ENCODE data around the gene BCL11A. TPM values are rescaled to one million over a fixed set of nuclear protein-coding genes. Genes with fewer than 3 reads are reported as not detected.

BCL11A gene
- total RNA-seq, 1 donor from 2014 or later = 31.4 TPM

DNA sequence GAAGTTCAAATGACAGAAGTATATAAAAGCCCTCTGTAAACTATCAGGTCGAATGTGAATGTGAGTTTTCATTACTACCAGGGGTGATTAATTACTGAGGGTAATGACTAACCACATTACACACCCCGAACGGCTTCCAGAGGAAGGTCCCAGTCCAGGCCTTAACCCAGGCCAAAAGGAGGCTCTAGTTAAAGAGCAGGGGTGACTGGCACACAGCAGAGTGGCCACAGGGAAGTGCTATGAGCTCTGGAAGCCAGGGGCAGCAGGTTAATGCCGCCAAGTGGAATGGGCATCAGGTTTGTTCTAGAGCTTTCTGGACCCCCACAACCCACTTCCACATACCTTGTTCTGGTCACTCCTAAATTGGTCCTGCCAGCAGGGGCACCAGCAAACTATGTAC, 87.7 kb downstream of the BCL11A start:
- no peak for DNase-seq (ENCODE audit: low spot score)

DNA sequence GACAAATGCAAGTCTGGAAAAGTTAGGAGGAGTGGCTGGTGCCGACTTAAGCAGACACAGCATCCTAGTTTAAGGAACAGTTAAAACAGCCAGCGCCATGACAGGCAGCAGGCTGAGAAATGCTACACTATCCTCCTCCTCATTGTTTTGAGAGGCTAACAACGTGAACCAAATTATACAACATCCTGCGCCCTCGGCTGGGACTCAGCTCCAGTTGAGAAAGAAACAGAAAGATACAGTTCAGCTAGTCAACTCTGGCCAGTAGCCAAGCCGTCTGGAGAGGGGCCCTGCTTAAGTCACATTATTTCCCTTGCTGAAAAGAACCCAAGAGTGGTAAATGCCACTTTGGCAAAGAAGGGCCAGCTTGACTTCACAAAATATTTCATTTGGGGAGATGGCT, 90.2 kb downstream of the BCL11A start:
- DNase-seq (ENCODE audit: low spot score) = no peak

DNA sequence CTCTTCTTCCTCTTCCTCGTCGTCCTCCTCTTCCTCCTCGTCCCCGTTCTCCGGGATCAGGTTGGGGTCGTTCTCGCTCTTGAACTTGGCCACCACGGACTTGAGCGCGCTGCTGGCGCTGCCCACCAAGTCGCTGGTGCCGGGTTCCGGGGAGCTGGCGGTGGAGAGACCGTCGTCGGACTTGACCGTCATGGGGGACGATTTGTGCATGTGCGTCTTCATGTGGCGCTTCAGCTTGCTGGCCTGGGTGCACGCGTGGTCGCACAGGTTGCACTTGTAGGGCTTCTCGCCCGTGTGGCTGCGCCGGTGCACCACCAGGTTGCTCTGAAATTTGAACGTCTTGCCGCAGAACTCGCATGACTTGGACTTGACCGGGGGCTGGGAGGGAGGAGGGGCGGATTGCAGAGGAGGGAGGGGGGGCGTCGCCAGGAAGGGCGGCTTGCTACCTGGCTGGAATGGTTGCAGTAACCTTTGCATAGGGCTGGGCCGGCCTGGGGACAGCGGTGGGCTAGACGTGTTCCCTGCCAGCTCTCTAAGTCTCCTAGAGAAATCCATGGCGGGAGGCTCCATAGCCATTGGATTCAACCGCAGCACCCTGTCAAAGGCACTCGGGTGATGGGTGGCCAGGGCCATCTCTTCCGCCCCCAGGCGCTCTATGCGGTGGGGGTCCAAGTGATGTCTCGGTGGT, 91.9 kb downstream of the BCL11A start:
- no peak for DNase-seq (ENCODE audit: low spot score)

DNA sequence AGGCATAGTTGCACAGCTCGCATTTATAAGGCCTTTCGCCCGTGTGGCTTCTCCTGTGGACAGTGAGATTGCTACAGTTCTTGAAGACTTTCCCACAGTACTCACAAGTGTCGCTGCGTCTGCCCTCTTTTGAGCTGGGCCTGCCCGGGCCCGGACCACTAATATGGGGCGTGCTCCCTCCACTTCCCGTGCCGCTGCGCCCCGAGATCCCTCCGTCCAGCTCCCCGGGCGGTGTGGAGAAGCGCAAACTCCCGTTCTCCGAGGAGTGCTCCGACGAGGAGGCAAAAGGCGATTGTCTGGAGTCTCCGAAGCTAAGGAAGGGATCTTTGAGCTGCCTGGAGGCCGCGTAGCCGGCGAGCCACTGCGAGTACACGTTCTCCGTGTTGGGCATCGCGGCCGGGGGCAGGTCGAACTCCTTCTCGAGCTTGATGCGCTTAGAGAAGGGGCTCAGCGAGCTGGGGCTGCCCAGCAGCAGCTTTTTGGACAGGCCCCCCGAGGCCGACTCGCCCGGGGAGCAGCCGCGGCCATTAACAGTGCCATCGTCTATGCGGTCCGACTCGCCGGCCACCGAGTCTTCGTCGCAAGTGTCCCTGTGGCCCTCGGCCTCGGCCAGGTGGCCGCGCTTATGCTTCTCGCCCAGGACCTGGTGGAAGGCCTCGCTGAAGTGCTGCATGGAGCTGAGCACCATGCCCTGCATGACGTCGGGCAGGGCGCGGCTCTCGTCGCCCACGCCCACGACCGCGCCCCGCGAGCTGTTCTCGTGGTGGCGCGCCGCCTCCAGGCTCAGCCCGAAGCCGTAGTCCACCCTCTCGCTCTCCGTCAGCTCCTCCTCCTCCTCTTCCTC, 92.7 kb downstream of the BCL11A start:
- peak; percentile 25 for DNase-seq (ENCODE audit: low spot score)

DNA sequence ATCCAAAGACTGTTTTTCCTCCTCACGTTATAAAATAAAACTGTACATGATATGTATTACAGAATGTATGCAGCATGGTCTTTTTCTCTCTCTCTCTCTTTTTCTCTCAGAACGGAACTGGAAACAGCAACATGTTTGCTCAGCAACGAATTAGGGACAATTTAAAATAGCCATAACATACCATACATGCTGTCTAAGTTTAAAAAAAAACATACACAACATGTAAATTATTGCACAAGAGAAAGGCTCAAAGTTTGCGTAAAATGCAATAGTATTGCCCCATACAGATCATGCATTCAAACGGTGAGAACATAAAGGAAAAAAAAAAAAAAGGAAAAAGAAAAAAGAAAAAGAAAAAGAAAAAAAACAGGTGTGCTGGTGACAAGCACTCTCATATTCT, 93.6 kb downstream of the BCL11A start:
- no peak for DNase-seq (ENCODE audit: low spot score)

DNA sequence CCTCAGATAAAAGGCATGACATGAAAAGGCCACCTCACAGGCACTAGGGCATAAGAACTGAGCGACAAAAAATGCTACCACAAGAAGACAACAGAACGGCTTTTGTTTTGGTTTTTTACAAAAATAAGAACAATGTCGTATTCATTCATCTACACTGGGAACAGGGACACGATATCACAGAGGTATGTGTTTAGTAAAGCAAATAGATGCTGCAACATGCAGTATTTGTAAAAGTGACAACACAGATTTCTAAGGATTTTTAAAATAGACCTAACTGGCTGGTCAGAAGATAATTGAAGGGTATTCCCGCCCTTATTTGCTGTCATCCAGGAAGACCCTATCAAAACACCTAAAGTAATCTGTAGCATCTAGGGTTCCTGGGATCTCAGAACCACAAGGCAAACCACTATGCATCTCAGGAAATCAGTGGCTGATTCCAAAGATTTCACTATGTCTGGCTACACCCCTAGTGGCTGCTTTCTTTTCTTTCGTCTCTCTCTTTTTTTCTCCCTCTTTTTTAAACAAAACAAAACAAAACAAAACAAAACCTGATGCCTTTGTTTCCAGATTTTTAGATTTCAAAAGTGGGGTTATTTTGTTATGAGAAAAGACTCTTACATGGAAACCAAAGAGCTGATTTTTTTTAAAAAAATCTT, 97.2 kb downstream of the BCL11A start:
- no peak for DNase-seq (ENCODE audit: low spot score)

DNA sequence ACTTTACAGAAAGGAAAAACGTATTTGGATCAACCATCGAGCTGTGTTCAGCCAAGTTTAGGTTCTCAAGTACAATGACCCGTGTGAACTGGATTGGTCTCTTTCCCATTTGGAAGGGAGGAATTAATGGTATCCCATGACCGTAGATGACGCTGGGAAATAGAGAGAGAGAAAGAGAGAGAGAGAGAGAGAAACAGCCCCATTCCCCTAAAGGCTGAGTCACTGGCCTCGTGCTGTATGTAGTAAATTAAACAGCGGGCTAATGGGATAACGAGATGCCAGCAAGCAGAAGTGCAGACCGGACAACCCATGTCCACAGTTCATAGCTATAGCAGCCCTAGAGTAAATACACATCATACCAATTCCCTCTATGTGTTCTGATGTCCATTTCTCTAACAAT, 99.6 kb downstream of the BCL11A start:
- DNase-seq (ENCODE audit: low spot score) = no peak

DNA sequence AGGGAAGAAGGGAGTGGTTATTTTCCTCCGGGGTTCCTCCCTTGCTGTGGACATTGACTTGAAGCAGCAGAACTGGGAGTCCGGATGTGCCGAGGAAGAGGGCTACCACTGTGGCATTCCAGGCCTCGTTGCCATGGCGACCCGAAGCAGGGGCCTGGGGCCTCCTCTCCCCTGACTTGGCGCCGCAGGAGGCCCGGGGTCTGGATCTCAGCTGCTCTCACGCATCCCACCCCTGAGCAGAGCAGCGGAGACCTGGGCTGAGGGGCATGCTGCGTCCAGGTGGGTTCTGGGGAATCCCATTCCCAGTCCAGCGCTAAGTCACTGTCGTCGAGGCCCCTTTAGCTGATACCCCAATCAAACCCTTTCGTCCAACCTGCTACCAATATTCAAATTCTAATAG, 100.2 kb downstream of the BCL11A start:
- peak; percentile 33 for DNase-seq (ENCODE audit: low spot score)

DNA sequence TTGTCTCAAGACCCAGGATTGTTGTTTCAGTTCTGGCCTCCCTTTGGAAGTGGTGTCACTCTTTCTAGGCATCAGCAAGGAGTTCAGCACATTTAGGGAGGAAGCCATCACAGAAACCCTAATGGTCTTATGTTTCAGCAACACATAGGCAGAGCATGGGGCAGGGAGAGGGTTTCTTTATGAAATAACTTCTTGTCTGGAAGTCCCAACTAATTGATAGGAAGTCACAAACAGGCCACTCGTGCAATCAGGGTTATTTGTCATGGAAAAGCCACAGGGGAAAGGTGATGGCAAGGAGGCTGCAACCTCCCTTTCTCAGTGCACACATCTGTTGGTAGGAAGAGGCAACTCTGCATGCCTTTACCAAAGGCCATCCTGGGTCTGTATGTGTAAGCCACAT, 103.0 kb downstream of the BCL11A start:
- DNase-seq (ENCODE audit: low spot score) = no peak

DNA sequence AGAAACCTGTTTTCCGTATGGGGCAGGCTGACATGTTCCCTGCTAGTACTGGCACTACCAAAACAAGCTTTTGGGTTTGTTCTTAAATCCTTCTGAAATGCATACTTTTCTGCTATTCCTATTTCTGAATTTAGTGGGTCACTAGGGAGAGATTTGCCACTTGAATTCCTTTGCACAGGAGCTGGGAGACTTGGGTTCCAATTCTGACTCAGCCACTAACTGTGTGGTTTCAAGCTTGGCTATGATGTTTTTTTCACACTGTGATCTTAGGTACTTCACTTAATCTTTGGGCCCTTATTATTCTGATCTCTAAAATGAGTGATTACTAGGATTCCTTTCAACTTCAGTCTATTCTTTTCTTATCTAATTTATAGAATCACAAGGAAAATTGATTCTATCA, 105.5 kb downstream of the BCL11A start:
- no peak for DNase-seq (ENCODE audit: low spot score)

DNA sequence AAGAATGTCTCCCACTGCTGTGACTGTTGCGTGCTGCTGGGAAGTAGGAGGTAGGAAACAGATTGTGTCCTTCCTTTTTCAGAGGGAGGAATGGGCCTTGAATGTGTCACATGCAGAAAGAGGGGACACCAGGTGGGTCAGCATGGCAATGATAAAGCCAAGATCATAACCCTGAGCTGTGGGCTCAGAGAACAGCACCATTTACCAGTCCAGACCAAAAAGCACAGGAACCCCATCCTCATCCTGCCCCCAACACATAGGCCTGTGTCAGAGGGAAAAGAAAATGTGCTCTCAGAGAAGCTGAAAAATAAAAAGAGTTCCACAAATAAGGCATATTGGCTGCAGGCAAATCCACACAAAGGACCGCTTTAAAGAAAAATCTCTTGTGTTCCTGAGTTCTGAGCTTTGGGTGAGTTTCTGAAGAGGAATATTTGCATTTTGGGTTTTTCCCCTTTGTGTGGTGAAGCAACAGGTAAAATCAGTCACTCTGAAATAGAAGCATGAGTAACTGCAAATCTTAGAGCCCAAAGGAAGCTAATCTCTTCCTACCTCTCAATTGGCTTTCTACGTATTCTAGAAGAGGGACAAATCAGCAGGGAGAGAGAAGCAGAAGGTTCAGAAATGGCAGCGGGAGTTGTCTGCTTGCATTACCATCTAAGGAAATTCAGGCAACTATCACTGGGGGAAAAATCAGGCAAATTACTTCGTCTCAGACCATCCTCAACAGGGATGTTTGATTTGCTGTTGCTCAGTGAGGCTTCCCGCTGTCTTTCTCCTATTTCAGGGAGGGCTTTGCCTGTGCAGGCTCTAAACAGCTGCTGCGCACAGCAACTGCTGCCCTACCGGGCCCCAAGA, 106.8 kb downstream of the BCL11A start:
- DNase-seq (ENCODE audit: low spot score) = peak; percentile 7

DNA sequence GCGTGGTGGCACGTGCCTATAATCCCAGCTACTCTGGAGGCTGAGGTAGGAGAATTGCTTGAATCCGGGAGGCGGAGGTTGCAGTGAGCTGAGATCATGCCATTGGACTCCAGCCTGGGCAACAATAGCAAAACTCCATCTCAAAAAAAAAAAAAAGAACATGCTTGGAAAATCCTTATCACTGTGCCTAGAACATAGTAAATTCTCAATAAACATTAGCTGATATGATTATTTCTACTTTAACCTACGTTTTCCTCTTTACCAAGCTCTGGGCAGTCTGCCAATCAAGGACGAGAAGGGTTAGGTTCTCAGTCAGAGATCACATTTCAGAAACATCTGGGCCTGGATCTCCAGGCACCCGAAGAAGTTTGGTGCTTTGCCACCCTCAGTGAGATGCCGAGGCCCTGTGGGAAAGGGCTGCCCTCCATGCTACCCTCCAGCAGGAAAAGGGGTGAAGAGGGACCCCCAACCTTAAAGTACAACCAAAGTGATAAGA, 107.7 kb downstream of the BCL11A start:
- no peak for DNase-seq (ENCODE audit: low spot score)

DNA sequence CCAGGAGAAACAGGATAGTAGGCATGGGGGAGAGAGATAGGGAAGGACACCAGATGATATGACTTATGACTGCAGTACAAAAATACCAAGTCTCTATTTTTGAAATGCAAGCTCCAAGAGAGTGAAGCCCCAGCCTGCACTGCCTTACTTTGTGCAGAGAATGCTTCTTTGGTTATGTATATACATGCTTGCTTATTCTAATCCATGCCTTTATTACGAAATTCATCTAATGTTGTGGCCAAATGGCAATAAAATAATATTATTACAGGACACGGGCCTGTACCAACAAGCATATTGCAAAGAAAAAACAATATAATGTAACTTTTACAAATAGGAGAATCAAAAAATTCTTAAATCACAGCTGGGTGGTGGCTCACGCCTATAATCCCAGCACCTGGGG, 110.8 kb downstream of the BCL11A start:
- DNase-seq (ENCODE audit: low spot score) = no peak

DNA sequence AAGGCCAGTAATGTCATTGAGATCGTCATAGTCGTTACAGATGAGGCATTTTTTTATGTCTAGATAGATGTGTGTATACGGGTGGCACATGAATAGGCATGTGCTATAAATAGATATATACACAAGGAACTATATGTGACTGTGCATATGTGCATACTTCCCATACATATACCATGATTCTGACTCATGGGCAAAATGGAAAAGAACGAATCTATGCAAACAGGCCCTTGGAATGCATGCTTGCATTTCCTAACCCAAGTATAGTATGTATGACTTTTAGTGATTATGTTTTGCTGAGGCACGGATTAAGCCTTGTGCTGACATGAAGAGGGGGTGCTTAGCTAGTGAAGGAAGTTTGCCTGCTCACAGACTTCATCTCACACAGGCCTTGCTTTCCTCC, 111.7 kb downstream of the BCL11A start:
- no peak for DNase-seq (ENCODE audit: low spot score)

DNA sequence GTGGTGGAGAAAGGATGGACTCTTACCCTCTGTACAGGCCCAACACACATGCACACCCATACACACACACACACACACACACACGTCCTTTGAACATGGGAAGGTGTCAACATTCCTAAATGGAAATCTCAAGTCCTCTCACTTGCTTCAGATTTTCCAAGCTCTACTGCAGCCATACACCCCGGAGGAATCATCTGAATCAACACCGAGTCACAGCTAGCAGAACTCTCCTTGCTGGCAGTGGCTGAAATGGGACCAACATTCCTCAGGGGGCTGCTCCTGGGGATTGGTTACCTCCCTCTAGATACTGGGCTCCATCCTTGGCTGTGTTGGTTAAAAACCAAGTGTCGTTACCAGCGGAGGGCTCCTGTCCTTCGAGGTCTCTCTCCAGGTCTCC, 112.7 kb downstream of the BCL11A start:
- no peak for DNase-seq (ENCODE audit: low spot score)

DNA sequence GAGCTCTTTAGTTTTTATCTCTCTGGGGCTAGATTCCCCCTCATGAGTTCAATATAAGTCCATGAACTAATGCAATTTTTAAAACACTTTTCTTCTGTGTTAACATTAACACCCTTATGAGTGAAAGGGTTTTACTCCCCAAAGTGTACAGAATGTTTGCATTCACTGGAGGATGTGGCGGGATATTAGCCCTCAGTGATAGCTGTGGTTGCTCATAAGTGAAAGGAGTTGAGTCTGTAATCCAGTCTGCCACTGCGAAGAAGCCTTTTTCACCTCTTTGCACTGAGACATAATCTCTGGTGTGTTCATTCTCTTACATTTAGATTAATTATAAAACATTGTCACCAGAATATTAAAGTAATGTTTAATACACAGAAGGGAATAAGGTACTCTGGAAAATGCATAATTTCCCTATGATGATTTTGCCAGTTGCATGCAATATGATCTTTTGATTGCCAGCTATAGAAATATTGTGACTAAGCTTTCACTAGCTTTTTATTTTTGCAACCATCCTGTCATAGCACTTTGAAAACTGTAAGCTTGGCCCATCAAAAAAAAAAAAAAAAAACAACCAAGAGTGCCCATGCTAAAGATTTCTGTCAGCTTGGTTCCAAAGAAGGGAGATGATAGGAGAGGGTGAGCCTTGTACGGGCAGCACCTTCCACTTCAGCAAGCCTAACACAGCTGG, 113.2 kb downstream of the BCL11A start:
- DNase-seq (ENCODE audit: low spot score) = no peak

DNA sequence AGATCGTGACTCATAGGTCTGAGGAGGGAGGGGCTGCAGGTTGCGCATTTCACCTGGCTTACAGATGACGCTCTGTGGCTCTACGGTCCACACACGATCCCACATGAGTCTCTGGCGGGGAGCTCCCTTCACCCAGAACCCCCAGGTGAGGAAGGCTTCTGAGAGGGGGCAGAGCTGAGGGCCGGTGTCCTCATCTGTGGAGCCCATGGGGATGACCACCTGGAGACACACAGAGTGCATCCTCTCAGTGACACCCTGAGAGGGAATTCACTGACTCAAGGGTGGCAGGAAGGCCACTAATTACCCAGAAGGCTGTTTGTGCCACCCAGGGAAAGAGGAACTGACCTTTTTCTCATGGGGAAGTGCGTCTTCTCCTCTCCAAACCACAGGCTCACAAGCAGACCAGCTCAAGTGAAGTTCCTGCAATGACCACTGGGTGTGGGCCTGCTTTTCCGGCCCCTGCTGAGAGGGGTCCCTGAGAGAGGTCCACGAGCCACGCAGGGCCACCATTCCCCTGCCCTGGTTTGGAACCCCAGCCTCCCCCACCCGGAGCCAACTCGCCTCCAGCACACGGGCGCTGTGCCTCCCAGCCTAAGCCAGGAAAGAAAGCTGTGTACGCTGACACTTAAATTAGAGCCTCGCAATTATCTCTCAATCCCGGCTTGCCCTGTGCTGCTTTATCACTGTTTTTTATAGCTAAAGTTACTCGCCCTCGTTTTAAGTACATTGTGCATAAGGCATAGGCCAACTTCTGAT, 114.1 kb downstream of the BCL11A start:
- no peak for DNase-seq (ENCODE audit: low spot score)

DNA sequence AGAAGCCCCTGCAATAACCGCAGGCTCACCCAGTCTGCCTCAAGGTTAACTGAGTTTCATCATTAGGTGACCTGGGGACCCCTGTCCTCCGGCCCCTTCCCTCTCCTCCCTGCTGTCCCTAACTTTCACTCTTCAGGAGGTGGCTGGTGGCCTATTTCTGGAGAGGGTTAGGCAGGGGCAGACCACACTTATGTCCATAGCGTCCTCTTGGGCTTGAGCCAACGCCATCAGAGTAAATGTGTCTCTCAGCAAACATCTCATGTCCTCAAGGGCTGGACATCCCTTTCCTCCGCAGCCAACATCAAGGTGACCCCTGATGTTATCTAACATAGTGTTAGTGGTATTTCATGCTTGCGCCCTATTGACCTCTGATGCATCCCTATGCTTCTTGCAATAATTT, 114.8 kb downstream of the BCL11A start:
- DNase-seq (ENCODE audit: low spot score) = no peak

DNA sequence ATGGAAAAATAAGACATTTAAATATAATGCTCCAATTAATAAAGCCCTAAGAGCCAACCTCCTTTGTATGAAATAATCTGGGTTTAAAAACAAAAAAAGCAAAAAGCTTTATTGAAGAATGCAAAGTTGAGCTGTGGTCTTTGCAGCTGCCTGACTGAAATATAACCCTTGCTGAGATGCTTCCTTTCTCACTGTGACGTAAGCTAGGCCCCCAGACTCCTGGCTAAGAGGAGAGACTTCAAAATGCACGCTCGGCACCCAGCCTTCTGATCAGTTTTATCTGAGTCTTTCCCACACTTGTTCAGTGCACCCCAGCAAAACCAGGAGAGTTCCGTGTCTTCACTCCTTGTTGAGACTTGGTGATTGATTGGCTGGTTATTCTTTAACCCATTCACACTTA, 115.3 kb downstream of the BCL11A start:
- no peak for DNase-seq (ENCODE audit: low spot score)

DNA sequence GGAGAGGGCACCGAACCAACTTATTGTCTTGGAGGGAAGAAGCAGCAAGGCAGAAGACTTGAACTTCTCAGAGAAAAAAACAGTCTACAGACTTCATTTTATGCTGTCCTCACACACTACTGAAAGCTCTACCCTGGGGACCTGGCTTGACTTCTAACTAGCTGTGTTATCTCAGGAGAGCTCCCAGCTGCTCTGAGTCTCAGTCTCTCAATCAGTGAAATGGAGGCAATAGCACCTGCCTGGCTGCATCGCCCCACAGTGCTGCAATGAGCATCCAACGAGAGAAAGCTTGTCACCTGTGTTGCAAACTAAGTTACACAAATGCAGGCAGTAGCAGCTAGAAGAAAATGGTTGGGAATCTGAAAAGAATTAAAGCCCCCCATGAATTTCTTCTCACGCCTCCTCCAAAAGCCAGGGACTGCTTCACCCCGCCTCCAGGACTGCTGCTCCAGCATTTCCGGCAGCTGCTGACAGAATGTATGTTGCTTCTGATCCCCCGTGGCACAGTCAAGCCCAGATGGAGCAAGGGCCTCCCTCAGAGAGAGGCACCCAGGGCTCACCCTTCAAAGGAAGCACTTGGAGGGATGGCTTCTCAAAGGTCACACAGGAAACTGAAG, 116.3 kb downstream of the BCL11A start:
- no peak for DNase-seq (ENCODE audit: low spot score)
